ENCODE results near the gene C1orf174.
"Not testable (repeated sequence)": the region's sequence is repeated elsewhere in the genome, so short reads cannot be mapped to it uniquely, and the experiment has no call there.

Gene C1orf174

DNA sequence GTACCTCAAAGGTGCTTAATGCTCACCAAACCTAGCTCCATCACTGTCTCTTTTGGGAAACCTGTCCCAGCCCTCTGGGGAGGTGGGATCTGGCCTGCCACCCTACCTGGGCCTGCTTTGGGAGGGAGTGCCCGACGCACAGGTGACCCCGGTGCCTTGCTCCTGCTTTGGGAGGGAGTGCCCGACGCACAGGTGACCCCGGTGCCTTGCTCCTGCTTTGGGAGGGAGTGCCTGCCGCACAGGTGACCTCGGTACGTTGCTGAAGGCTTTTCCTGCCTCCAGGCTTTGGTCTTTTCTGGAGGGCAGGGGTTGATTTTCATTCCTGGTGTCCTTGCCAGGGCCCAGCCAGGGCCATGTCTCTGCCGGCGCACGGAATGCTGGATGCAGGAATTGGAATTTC is 25.2 kb upstream of the C1orf174 start:
- no peak for DNase-seq

DNA sequence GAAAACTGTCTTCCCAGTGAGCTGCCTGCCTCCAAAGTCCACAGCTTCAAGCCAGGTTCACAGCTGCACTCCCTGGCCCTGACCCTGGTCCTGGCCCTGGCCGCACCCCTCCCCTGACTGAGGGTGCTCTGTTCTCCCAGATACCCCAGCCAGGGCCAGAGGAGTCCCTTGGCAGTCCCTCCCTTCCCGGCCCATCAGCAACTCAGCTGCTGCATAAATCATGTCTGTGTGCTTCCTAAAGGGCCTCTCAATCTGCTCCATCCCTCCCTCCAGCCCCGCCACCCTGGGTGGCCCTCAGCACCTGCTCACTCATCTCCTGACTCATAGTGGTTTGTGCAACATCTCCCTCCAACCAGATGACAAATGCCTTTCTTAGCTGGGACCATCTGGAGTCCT is 24.8 kb upstream of the C1orf174 start:
- DNase-seq, result no peak

DNA sequence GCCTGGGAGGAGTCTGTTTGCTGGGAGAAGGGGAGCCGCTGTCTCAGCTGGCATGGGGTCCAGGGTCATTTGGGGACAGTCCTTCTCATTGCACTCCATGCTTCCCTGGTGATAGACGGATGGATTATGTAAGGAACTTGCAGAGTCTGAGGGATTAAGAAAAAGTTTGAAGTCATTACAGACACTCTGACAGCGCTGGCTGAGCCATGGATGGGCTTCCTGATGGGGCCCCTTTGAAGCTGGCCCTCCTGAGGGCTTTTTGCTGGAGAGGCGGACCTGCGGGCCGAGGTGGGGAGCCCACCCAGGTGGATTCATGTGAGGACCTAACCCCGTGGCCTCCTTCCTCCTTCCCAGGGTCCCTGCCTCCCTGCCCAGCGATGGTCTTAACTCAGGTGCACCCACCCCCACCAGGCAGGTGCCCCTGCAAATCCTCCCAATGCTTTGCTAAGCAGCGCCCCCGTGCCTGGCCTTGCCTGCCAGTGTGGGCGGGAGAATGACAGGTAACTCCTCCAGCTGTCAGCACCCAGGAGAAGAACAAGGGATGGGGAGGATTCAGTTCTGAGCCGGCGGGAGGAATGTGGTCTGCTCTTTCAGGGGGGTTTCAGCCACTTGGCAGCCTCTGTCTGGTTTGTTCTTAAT is 24.2 kb upstream of the C1orf174 start:
- DNase-seq, result no peak

DNA sequence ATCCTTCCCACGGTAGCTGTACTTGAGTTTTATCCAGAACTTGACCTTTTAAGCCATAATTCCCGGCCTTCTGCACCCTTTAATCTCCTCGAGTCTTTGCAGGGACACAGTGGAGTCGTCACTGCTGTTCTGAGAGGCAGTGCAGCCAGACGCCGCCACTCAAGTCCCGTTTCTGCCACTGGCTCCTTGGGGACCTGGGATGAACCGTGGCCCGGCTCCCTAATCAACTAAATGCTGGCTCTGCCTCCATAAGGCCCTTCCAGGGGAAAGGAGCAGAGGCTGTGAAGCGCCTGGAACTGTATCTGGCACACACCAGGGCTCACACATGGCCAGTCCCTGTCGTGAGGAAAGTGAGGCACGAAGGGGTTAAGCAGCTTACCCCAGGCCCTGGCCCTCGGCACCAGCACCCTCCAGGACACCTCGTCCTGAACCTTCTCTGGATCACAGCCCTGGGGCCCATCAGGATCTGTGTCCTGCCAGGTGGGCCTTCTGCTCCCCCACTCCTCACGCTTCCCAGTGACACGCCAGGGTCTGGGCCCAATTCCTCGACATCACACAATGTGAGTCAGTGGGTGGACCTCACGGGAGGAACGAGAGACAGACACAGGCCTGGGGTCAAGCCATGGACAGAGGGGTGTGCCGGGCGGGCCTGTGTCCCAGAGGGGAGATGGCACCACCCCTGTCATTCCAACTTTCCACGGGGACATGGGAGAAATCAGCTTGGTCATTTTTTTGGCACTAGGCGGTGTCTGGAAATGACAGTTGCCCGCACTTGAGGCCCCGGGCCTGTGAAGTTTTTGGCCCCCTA is 23.5 kb upstream of the C1orf174 start:
- no peak for DNase-seq

DNA sequence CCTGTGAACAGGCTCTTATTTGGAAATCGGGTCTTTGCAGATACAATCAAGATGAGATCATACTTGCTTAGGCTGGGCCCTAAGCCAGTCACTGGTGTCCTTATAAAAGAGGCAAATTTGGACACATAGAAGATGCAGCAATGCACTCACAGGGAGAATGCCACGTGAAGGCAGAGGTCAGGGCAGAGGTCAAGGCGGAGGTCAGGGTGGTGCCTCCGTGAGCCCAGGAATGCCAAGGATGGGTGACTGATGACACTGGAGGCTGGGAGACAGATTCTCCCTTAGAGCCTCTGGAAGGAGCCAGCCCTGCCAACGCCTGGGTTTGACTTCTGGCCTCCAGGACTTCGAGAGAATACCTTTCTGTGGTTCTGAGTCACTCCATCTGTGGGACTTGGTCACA is 22.8 kb upstream of the C1orf174 start:
- DNase-seq, result no peak

DNA sequence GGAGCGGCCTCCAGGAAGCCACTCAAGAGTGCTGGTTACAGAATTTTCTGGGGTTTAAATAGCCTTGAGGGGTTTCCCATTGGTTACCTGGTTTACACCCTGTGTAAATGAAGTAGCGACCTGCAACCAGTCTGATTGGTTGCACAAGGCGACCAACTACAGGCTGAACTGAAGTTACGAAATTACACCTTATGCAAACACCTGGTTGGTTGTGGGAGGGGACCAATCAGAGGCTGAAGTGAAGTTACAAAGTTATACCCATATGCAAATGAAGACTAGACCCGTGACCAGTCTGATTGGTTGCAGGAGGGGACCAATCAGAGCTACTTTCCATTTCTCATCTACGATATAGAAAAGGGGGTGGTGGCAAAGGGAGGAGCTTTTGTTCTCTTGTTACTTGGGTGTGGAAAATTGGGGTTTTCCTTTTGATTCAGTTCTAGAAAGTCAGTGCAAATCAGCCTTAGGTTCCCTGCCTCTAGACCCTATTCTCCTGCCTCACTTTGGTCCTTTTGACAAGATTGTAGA is 22.2 kb upstream of the C1orf174 start:
- DNase-seq, result no peak

DNA sequence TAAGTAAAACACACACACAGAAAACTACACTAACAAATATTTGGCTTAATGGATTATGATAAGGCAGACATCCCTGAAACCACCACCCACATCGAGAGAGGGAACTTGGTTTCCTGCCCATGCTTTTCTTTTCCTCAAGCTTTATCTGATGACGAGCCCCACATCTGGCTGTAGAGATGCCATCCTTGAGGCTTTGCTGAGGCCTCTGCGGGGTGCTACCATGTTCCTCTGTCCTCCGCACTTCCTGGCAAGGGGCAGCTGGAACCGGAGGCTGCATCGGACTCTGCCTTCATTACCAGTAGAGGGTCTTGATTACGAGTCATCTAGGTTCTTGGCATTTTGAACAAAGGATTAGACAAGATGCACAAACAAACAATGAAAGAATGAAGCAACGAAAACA is 21.7 kb upstream of the C1orf174 start:
- DNase-seq, result no peak

DNA sequence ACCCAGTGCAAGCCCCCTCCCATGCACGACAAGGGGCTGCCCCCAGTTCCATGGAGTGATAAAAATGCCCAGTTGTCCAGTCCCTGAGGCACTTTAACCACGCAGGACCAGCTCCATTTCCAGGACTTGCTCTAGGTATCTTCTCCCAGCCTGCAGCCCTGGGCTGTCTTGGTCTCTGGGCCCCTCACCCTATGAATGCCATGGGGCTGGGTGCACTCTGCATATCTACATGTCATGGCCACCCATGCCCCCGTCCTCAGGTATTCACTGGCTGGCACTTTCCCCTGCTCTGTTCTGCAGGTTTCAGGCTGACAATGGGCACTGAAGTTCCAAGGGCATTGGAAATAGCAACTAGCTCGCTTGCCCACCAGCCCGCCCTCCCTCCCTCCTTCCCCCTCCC is 19.6 kb upstream of the C1orf174 start:
- DNase-seq, result no peak

DNA sequence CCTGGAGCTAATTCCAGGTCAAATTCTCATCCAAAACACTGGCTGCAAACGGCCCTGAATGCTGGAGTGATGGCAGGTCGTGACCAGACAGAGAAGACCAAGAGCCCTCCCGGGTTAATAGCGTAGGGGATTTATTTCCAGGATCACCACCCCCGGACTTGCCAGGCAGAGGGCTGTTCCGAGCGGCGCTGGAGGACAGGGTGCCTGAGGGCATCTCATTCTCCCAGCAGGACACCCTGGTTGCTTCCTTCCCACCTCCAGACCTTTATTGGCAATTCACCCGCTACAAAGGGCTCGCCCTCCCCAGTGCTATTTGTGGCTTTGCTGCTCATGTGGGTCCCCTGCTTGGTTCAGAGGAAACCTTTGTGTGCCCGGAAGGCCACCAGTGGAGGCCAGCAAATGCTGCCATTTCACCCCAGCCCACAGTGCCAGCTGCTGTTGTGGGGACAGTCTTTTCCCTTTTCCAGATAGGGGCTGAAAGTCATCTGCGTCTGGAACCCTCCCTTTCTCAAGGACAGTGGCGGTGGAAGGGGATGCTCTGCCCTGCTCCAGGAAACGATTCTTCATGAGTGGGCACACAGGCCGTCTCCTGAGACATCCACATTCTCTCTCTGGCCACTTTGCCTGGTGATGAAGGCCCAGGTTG is 19.0 kb upstream of the C1orf174 start:
- DNase-seq, result no peak

DNA sequence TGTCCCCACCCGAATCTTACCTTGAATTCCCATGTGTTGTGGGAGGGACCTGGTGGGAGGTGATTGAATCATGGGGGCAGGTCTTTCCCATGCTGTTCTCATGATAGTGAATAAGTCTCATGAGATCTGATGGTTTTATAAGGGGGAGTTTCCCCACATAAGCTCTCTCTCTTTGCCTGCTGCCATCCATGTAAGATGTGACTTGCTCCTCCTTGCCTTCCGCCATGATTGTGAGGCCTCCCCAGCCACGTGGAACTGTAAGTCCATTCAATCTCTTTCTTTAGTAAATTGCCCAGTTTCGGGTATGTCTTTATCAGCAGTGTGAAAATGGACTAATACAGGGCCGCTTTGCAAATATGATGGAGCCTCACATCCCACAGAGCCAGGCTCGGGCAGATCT is 18.3 kb upstream of the C1orf174 start:
- DNase-seq, result not testable (repeated sequence)

DNA sequence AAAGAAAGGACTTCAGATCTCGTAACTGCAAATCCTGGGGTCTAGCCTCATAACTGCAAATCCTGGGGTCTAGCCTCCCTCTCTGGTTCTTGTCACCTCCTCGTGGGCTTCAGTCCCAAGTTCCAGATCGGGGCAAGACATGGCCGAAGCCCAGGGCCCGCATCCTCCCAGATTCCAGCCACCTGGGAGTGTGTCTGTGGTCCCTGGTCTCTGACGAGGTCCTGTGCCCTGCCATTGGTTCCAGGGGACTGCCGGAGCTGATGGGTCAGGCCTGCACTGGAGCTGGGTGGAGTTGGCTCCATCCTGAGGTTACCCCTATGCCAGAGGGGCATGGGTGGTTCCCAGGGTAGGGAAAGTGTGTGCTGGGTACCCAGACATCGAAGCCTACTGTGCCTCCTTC is 17.7 kb upstream of the C1orf174 start:
- no peak for DNase-seq

DNA sequence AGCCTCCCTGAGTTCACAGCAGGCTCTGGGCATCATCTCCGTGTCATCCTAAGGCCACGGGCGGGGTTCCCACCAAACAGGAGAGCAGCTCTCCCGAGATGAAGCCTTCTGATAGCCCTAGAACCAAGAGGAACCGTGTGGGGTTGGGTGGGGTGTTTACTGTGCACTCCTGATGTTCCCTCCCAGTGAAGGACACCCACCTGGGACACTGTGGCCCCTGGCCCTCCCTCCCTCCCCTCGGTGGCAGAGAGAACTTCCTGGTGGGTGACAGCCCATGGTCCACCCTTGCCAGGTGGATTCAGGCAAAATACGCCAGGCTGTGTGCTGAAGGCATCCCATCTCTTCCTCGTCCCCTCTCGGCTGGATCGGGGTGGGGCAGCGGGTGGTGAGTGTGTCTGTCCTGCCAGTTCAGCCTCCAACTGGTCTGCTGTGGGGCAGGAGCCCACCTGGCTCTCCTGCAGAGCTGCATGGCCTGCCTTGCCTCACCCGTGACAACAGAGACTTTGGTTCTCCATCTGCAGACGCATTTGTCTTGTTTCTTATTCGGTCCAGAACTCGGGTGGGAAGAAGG is 15.6 kb upstream of the C1orf174 start:
- DNase-seq, result no peak

DNA sequence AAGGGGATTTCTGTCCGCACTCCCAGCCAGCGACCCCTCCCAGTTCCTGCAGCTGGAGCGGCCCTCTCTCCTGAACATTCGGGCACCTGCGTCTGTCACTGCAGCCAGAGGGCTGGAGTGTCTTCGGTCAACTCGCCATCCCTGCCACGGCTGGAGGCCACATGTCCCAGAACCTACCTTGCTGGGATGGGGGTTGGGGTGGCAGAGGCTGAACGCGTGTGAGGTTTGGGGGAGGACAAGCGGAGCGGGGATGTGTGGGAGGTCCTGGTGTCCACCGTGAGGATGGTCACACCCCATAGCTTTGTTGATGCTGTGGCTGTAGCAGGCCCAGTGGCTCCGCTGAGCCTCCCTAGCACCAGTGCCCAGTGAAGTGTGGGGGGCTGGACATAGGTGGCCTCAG is 14.8 kb upstream of the C1orf174 start:
- DNase-seq, result no peak

DNA sequence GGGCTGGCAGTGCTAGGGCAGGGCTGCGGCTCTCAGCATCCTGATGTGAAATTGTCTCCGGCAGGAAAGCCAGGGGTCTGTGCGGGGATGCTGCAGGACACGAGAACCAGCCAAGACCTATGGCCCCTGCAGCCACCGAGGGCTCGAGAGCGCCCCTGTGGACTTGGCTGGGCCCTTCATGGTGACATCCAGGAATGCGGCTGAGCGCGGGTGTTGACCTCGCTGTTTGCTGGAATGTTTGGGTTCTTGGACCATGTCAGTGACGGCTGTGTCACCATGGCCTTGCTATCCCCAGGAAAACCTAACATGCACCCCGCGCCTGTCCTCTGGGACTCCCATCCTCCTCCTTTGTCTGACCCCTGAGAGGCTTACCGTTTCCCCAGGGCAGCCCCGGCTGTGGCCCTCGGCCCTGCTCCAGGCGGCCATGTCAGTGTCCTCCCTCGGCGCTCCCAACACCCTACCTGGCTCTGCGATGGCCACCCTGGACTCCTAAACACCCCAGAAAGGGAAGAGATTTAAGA is 14.3 kb upstream of the C1orf174 start:
- no peak for DNase-seq

DNA sequence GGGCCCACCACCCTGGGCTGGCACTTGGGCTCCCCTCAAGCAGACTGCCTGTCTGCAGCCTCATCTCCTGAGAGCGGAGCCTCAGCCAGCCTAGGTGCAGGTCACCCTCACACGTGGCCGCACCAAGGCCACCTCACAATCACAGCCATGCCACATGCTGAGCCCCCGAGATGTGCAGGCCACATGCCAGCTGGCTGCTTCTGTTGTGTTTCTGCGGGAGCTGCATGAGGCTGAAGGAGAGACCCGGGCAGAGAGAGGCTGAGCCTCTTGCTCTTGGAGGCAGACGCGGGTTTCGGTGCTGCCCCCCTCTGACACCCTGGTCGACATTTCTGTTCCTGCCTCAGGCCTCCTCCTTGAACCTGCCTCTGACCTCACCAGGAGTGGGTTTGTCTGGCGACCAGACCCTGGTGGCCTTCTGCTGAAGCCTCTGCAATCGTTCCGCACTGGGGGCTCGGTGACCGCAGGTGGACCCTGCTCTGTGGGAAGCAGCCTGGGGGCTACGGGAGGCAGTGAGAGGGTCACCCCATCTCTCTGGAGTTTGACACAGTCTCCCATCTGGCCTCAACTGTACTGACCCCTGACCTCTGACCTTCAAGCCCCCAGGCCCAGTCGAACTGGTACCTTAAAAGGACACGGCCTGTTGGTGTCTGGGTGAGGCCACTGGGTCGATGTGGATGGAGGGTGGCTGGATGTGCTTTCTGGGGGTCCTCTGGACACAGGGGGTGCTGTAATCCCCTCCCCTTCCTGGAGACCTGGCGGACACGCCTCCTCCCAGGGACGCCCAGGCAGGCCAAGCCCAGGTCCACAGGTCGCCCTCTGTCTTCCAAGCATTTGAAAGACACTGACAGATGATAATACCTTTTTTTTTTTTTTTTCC is 13.0 kb upstream of the C1orf174 start:
- DNase-seq, result no peak

DNA sequence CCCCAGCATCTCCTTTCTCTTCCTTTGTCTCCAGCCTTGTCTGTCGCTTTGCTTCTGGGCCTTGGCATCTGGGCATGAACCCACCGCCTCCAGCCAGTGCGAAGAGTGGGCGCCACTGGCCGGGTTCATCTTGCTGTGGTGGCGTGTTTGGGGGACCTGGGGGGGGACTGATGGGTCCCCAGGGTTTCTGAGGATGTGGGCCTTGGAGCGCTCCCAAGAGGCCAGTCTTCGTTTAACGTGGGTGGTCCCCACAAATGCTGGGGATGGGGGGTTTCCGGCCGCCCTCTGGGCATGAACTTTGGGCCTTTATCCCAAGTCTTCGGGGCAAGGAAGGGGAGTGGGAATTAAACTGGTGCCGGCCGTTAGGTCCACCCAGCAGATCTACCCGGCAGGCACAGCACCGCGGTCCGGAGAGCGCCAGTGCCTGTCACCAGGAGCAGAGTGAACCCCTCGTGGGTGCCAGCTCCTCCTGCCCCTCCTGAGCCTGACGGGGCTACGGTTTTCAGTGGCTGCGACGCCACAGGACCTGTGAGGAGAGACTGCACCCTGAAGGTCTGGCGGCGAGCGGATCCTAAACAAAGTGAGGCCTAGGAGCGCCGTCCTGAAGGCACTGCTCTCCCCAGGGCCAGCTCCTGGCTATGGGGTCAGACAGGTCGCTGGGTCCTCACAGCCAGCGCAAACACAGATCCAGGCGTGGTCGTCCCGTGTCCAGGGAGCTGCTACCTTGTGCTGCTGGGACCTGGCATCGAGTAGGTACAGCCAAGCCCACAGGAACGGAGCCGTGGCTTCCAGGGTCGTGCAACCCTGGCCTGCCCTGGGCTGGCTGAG is 12.1 kb upstream of the C1orf174 start:
- no peak for DNase-seq

DNA sequence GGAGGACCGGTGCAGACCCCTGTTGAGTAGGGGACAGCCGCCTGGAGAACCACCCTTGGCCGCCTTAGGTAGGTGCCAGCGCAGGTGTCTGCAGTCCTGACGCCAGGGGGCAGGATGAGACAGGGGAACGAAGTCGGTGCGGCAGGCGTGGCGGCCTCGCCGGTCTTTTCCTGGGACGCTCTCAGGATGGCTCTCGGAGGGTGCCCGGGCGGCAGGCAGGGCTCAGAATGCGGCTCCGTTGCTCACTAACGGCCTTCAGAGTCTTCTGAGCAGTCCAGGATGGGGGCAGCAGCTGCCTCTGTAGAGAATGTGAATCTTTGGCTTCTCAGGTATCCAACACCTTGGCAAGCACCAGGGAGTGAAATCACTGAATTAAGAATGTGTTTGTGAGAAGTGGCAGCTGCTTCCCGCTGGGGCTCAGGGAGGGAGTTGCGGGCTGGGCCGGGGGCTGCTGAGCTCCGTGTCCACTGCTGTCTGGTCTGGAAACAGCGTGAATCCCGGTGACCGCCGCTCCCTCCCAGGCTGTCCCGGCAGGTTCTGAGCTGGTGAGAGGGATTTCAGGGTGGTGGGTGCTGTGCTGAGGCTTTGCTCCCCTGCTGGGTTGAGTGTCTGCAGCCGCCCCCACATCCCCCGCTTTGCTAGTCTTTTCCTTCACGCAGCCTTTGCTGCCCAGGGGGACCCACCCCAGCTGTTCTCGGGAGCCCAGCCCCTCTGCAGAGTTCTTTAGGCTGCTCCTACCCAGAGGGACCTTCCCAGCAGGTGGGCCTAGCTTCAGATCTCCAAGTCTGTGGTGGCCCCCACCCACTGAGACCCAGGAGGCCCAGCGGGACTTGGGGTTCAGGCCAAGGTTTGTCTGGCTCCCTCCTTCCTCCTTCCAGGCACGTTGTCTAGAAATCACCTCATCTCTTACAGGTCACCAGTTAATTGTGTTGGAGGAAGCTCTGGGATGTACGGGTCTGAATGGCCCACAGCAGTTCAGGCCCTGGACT is 11.1 kb upstream of the C1orf174 start:
- DNase-seq, result peak; percentile 70 to 71

DNA sequence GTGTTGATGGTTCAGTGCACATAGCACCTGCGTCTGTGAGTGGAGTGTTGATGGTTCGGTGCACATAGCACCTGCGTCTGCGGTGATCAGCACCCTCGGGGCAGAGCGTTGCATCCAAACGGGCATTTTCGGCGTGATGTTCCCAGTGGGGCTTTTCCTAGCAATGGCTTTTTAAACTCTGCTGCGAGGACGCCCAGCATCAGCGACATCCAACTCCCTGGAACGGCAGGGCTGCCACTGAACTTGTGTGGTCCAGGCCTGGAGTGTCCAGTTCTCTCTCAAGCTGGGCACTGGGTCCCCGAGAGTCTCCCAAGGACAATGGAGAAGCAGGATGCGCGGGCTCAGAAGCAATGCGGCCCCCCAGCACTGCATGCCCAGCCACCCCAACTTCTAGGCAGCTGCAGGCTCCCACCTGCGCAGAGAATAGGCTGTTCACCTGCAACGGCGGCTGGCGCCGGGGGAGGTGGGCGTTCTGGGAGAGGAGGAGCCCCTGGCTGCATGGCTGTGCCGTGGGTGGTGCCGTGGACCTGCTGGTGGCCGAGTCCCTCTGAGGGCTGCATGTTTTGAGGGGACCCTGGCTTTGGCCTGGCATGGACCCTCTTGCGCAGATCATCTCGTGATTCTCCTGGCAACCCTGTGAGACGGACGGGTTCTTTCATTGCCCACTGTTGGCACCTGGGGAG is 10.1 kb upstream of the C1orf174 start:
- peak in 1 of 2 experiments; percentile 25 for DNase-seq

DNA sequence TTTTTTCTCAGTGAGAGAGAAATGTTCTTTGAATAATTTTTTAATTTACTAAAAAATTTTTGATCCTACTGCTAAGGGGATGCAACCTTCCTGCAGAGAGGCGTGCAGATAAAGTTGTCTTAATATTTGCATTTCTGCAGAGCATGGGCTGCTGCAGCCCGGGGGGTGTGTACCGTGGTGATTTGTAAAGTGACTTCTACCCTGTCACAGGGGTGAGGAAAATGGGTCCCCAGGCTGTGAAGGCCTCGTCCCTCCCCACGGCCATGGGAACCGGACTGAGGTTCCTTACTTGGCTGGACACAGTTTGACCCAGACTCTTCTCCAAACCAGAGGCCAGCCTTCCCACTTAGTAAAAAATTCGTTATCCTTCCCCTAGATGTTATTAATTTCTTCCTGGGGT is 9.5 kb upstream of the C1orf174 start:
- DNase-seq, result no peak
